ENCODE results near the gene MED9. TPM values are rescaled to one million over a fixed set of nuclear protein-coding genes. Genes with fewer than 3 reads are reported as not detected.
A peak's percentile ranks its signal among the peaks of the same experiment; 100 is the strongest.

MED9 gene
- total and polyA plus RNA-seq, 9 of the 15 experiments (the other 6 are each of a cell fraction or from before 2014, with no cell fraction given): 2.2 to 15.8 (median 12.7) TPM

DNA sequence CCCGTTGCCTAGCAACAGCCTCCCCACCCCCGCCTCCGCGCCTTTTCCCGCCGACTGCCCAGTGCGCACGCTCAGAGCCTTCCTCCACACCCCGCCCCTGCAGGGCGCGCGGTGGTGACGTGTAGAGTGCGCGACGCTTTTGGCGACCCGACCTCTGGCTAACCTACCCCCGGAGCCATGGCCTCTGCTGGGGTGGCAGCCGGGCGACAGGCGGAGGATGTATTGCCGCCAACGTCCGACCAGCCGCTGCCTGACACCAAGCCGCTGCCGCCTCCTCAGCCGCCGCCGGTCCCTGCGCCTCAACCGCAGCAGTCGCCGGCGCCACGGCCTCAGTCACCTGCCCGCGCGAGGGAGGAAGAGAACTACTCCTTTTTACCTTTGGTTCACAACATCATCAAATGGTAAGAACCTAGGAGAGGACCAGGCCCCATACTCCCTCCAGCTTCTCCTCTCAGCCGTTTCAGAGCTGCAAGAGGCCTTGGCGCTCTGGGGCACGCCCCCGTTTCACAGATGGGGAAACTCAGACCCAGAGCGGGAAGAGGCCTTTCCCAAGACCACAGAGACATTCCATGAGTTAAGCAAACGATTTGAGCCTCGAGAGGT is at the start of gene MED9 (continued):
- TF ChIP-seq HCFC1 (IDR thresholded peaks at IDR 0.05; ENCODE audit: low read depth, low read length): peak; percentile 83
- no peak for TF ChIP-seq FOXK2 (conservative IDR thresholded peaks at IDR 0.05 in 1 of 2, IDR thresholded peaks at IDR 0.05 in 1 of 2; ENCODE audit: low read depth in 2 of 2)
- peak; percentile 89 for TF ChIP-seq POLR2G (IDR thresholded peaks at IDR 0.05; ENCODE audit: low read depth, low read length)
- TF ChIP-seq DIDO1 (tag; IDR thresholded peaks at IDR 0.05; ENCODE audit: low read depth): 0 out of 2 replicates have a peak, but pooled peaks have one; percentile 41
- no peak for TF ChIP-seq HLTF (IDR thresholded peaks at IDR 0.05)
- TF ChIP-seq NR3C1 (CRISPR knock-in tag; IDR thresholded peaks at IDR 0.05): no peak
- TF ChIP-seq SIRT6 (IDR thresholded peaks at IDR 0.05; ENCODE audit: low read depth, low read length): no peak
- no peak for TF ChIP-seq ELF1 (tag; IDR thresholded peaks at IDR 0.05)
- peak; percentile 90 for TF ChIP-seq RBBP5 (IDR thresholded peaks at IDR 0.05; ENCODE audit: borderline replicate concordance, insufficient read depth, low read length, poor library complexity, severe bottlenecking)
- TF ChIP-seq CSDE1 (IDR thresholded peaks at IDR 0.05): peak in 1 of 2 experiments; percentile 63; a peak in 1 of 4 replicates
- TF ChIP-seq, protein P1, sequence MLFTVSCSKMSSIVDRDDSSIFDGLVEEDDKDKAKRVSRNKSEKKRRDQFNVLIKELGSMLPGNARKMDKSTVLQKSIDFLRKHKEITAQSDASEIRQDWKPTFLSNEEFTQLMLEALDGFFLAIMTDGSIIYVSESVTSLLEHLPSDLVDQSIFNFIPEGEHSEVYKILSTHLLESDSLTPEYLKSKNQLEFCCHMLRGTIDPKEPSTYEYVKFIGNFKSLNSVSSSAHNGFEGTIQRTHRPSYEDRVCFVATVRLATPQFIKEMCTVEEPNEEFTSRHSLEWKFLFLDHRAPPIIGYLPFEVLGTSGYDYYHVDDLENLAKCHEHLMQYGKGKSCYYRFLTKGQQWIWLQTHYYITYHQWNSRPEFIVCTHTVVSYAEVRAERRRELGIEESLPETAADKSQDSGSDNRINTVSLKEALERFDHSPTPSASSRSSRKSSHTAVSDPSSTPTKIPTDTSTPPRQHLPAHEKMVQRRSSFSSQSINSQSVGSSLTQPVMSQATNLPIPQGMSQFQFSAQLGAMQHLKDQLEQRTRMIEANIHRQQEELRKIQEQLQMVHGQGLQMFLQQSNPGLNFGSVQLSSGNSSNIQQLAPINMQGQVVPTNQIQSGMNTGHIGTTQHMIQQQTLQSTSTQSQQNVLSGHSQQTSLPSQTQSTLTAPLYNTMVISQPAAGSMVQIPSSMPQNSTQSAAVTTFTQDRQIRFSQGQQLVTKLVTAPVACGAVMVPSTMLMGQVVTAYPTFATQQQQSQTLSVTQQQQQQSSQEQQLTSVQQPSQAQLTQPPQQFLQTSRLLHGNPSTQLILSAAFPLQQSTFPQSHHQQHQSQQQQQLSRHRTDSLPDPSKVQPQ (CRISPR knock-in tag; IDR thresholded peaks at IDR 0.05; ENCODE audit: borderline replicate concordance): no peak
- peak; percentile 46; the same call in 1 of the 2 replicates for TF ChIP-seq L3MBTL2 (IDR thresholded peaks at IDR 0.05)
- TF ChIP-seq CEBPG (CRISPR knock-in tag; IDR thresholded peaks at IDR 0.05): no peak
- no peak for TF ChIP-seq CEBPG (tag; conservative IDR thresholded peaks at IDR 0.05 in 1 of 2, IDR thresholded peaks at IDR 0.05 in 1 of 2)
- TF ChIP-seq HDAC2 (IDR thresholded peaks at IDR 0.05): no peak
- no peak for TF ChIP-seq ZNF184 (CRISPR knock-in tag; IDR thresholded peaks at IDR 0.05)
- TF ChIP-seq, protein P2, sequence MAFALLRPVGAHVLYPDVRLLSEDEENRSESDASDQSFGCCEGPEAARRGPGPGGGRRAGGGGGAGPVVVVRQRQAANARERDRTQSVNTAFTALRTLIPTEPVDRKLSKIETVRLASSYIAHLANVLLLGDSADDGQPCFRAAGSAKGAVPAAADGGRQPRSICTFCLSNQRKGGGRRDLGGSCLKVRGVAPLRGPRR (CRISPR knock-in tag; IDR thresholded peaks at IDR 0.05): no peak
- TF ChIP-seq C11orf30 (IDR thresholded peaks at IDR 0.05; ENCODE audit: low read depth): peak; percentile 91
- no peak for TF ChIP-seq MAFK (IDR thresholded peaks at IDR 0.05; ENCODE audit: low read length)
- TF ChIP-seq, protein P3, sequence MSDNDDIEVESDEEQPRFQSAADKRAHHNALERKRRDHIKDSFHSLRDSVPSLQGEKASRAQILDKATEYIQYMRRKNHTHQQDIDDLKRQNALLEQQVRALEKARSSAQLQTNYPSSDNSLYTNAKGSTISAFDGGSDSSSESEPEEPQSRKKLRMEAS (CRISPR knock-in tag; IDR thresholded peaks at IDR 0.05): peak; percentile 43
- TF ChIP-seq ZNF561 (CRISPR knock-in tag; conservative IDR thresholded peaks at IDR 0.05): no peak
- no peak for TF ChIP-seq ZBTB8A (IDR thresholded peaks at IDR 0.05; ENCODE audit: partially characterized antibody)
- TF ChIP-seq ZNF76 (CRISPR knock-in tag; IDR thresholded peaks at IDR 0.05; ENCODE audit: borderline replicate concordance): no peak
- TF ChIP-seq ZC3H11A (IDR thresholded peaks at IDR 0.05; ENCODE audit: low read depth, low read length): no peak
- TF ChIP-seq MCM2 (IDR thresholded peaks at IDR 0.05; ENCODE audit: low read depth): no peak
- no peak for TF ChIP-seq ZNF551 (CRISPR knock-in tag; IDR thresholded peaks at IDR 0.05)
- TF ChIP-seq ZKSCAN1 (IDR thresholded peaks at IDR 0.05; ENCODE audit: low read depth, low read length): no peak
- no peak for TF ChIP-seq ZNF41 (CRISPR knock-in tag; conservative IDR thresholded peaks at IDR 0.05)
- TF ChIP-seq SIN3A (IDR thresholded peaks at IDR 0.05; ENCODE audit: borderline replicate concordance in 2 of 2, control insufficient read depth in 1 of 2, low read depth in 2 of 2, low read length in 2 of 2): peak in 1 of 2 experiments; percentile 65; a peak in 2 of 4 replicates

Measured in K562 (cell line).